ENCODE results near the gene MDH2. TPM values are rescaled to one million over a fixed set of nuclear protein-coding genes. Genes with fewer than 3 reads are reported as not detected.

Gene MDH2
- total and polyA plus RNA-seq, 2 of the 8 experiments (the other 6 are each of a cell fraction or from before 2014, with no cell fraction given): 203 to 254 TPM

DNA sequence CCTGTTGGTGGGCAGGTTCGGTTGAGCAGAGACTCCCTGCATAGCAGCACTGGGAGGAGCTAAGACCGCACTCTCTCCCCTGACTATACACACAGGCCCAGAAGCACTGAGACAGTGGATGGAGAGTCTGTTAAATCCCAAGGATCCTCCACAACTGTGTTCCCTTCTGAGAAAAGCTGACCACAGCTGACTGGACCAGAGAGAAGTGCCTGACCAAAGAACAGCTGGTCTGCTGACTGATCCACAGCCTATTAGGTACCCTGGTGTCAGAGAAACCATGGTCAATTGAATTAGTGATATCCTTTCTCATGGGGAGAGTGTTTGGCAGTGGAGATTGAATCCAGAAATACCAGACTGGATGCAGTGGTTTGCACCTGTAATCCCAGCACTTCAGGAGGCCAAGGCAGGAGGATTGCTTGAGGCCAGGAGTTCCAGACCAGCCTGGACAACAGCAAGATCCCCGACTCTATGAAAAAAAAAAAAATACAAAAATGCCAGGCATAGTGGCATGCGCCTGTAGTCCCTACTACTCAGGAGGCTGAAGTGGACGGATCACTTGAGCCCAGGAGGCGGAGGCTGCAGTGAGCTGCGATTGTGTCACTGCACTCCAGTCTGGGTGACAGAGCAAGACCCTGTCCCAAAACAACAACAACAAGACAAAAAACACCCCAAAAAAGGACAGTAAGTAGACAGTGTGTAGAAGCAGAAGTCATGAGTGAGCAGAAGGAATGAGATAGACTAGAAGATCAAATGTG is 25.7 kb upstream of the MDH2 start (continued):
- TF ChIP-seq RAD21 (IDR thresholded peaks at IDR 0.05 in 1 of 2, conservative IDR thresholded peaks at IDR 0.05 in 1 of 2; ENCODE audit: low read depth in 2 of 2, low read length in 2 of 2): no peak
- no peak for TF ChIP-seq CHD2 (IDR thresholded peaks at IDR 0.05; ENCODE audit: low read length)
- no peak for TF ChIP-seq SP1 (IDR thresholded peaks at IDR 0.05; ENCODE audit: low read depth, low read length)
- TF ChIP-seq POLR2A (IDR thresholded peaks at IDR 0.05; ENCODE audit: control extremely low read depth in 1 of 2, low read depth in 2 of 2, low read length in 2 of 2): no peak
- TF ChIP-seq TAF1 (IDR thresholded peaks at IDR 0.05; ENCODE audit: low read depth, low read length): no peak
- TF ChIP-seq EGR1 (IDR thresholded peaks at IDR 0.05; ENCODE audit: borderline replicate concordance, low read depth, low read length): no peak
- no peak for TF ChIP-seq ASH2L (IDR thresholded peaks at IDR 0.05; ENCODE audit: low read length)
- no peak for TF ChIP-seq TEAD4 (IDR thresholded peaks at IDR 0.05; ENCODE audit: low read depth, low read length)
